ENCODE data around the gene SLC2A6.

SLC2A6 gene

GRCh38 chr9:133478851-133479711, at the start of gene SLC2A6:
SLC2A6 (minus strand) TSS chr9:133479099; CDS start chr9:133479059, 40 bp downstream.
- peak; percentile 76 to 81 for DNase-seq (ENCODE audit: extremely low read depth in 1 of 2, low read depth in 1 of 2)

- no peak for DNase-seq (ENCODE audit: extremely low read depth in 1 of 2, low read depth in 1 of 2)
These were observed 49.3 kb upstream of the SLC2A6 start for GRCh38 chr9:133528001-133528875.

DNA sequence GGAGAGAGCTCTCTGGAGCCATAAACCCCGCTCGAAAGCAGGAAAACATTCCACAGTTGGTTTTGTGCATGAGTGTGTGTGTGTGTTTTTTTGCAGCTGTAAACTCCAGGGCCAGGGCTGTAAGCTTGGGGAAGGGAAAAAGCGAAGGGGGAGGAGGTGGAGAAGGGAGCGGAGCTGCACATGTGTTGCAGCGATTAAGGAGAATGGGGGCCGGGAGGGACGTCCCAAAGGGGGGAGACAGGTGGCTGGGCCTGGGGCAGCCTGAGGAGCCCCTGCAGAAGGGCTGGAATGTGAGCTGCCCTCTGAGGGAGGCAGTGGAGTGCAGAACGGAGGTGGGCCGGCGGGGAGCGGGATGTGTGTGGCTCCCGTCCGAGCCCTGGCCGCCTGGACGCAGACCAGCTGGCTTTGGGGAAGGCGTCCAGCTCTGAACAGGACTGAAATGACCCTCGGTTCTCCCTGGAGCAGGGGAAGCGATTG, 48.6 kb upstream of the SLC2A6 start:
- no peak for DNase-seq (ENCODE audit: extremely low read depth in 1 of 2, low read depth in 1 of 2)

GRCh38 chr9:133526721-133527321, 47.9 kb upstream of the SLC2A6 start:
- DNase-seq (ENCODE audit: extremely low read depth in 1 of 2, low read depth in 1 of 2): no peak

- DNase-seq (ENCODE audit: extremely low read depth in 1 of 2, low read depth in 1 of 2): no peak
These were observed 46.8 kb upstream of the SLC2A6 start for GRCh38 chr9:133525677-133526076.

DNA sequence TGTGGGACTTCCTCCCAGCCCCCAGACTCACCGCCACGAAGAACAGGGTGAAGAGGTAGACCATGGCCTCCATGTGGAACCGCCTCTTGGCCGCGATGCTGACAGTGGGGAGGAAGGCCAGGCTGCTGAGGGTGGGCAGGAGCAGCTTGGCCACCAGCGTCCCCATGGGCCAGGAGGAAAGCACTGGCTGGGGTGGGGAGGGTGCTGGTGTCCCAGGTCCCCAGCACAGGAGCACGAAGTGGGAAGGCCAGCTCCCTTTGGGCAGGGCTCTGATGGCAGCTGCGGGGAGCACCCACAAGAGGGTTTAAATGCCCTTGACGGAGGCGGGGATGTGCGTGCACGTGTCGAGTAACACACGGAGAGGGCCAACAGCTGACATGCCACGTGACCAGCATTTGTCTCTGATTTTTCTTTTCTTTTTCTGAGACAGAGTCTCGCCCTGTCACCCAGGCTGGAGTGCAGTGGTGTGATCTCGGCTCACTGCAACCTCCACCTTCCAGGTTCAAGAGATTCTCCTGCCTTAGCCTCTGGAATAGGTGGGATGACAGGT, 45.9 kb upstream of the SLC2A6 start, which contains the start of gene MYMK:
Gene MYMK, minus strand, starts transcription at position 281 of the 550 bp plus-strand sequence. Its CDS starts 115 bp downstream, at position 166.
- DNase-seq (ENCODE audit: extremely low read depth in 1 of 2, low read depth in 1 of 2): no peak

DNA sequence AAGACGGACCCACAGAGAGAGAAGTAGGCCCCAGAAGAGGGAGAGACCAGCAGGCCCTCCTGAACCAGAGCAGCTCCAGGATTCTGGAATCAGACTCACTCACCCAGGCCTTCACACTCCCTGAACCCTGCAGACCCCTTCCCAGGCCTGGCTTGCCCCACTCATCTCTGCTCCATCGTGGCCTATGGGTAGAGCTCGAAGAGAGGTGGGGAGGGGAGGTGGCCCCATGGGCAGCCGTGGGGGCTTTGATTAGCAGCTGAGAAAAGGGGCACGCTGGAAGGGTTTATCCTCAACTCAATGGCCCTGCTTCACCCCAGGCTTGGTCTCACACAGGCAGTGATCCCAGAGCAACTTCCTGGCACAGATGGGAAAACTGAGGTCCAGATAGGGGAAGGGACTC, 45.2 kb upstream of the SLC2A6 start:
- no peak for DNase-seq (ENCODE audit: extremely low read depth in 1 of 2, low read depth in 1 of 2)

GRCh38 chr9:133523106-133523505, 44.2 kb upstream of the SLC2A6 start:
- DNase-seq (ENCODE audit: extremely low read depth in 1 of 2, low read depth in 1 of 2): no peak

GRCh38 chr9:133522073-133522910, 43.4 kb upstream of the SLC2A6 start:
- DNase-seq (ENCODE audit: extremely low read depth in 1 of 2, low read depth in 1 of 2): no peak

GRCh38 chr9:133521122-133522072, 42.5 kb upstream of the SLC2A6 start:
- no peak for DNase-seq (ENCODE audit: extremely low read depth in 1 of 2, low read depth in 1 of 2)

DNA sequence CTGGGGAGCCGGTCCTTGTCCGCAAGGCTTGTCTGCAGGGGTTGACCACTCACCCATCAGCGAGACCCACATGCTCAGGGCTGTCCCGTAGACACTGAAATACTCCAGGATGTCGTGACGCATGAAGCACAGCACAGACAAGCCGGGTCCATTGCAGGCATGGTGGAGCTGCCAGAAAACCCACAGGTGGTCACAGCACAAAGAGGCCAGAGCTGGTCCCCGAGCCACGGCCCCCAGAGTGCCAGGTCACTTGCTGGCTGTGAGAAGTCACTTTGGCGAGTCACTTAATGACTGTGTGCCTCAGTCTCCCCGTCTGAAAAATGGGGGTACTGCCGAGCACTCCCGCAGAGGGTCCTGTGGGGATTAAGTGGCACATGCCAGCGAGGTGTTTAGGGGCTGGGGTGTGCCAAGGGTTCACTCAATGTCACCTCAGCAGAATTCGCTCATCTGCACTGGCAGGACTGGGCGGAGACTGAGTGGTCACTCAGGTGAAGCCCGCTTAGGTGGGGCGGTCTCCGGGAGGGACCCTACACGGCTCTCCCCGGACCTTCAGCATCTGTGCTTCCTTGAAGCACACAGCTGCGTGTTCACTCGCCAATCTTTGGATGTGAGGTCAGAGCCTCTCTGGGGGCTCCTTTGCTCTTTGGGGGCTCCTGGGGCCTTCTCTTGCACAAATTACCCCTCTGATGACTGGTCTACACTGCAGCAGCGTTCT, 41.4 kb upstream of the SLC2A6 start:
- no peak for DNase-seq (ENCODE audit: extremely low read depth in 1 of 2, low read depth in 1 of 2)

DNA sequence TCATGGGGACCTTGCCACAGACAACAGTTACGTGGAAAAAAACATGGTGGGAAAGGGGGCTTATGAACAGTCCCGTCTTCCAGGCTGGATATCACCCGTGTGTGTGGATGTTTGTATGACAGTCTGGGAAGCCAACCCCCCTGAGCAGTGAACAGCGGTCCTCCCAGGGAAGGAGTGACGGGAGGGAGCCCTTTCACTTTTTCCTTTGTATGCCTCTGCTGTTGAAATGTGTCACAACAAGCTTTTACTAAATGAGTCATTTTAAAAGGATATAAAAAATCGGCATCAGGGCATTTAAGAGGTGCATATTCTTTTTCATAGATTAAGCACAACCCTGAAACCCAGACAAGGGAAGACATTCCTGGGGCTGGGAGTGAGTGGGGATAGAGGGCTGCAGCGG, 40.8 kb upstream of the SLC2A6 start:
- no peak for DNase-seq (ENCODE audit: extremely low read depth in 1 of 2, low read depth in 1 of 2)

- no peak for DNase-seq (ENCODE audit: extremely low read depth in 1 of 2, low read depth in 1 of 2)
These were observed 40.0 kb upstream of the SLC2A6 start for GRCh38 chr9:133518706-133519449.

GRCh38 chr9:133518200-133518599, 39.3 kb upstream of the SLC2A6 start:
- DNase-seq (ENCODE audit: extremely low read depth in 1 of 2, low read depth in 1 of 2): no peak

GRCh38 chr9:133517711-133518110, 38.8 kb upstream of the SLC2A6 start:
- no peak for DNase-seq (ENCODE audit: extremely low read depth in 1 of 2, low read depth in 1 of 2)

- DNase-seq (ENCODE audit: extremely low read depth in 1 of 2, low read depth in 1 of 2): no peak
These were observed 38.1 kb upstream of the SLC2A6 start for GRCh38 chr9:133516961-133517350.

DNA sequence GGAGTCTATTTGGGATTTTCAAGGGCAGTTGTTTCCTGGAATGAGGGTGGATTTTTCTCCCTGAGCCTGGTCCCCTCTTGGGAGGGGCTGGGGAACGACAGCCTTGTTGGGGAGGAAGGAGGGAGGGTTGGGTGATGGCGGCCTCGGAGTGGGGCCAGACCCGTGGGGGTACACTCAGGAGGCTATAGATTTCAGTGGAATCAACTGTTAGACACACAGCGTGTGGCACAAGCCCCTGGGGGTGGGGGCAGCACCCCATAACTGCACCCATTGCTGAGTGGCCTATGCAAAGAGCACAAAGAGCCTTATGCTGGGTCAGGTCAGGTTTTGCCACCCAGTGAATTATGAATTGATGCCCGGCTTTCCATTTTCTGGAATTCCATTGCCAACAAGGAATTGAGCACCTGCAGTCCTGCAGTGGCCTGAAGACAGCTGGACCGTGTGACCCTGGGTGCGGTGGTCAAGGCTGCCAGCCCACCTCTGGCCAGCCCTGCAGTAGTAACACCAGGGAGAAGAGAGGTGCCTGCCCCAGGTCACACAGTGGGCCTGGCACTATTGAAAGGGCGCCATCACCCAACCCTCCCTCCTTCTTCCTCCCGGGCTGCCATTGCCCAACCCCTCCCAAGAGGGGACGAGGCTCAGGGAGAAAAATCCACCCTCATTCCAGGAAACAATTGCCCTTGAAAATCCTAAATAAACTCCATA, 37.5 kb upstream of the SLC2A6 start:
- DNase-seq (ENCODE audit: extremely low read depth in 1 of 2, low read depth in 1 of 2): no peak
